Measurements from ENCODE around the gene PKNOX2.
A peak's percentile ranks its signal among the peaks of the same experiment; 100 is the strongest.

Gene PKNOX2

GRCh38 chr11:125412509-125412908, 248.0 kb downstream of the PKNOX2 start:
- DNase-seq (ENCODE audit: low spot score), result no peak

- no peak for DNase-seq (ENCODE audit: low spot score)
Measured at GRCh38 chr11:125413226-125413625, 248.7 kb downstream of the PKNOX2 start.

GRCh38 chr11:125414121-125414520, 249.6 kb downstream of the PKNOX2 start:
- no peak for DNase-seq (ENCODE audit: low spot score)

- no peak for DNase-seq (ENCODE audit: low spot score)
Measured at GRCh38 chr11:125416981-125417935, 252.7 kb downstream of the PKNOX2 start.

GRCh38 chr11:125418396-125418795, 253.8 kb downstream of the PKNOX2 start:
- no peak for DNase-seq (ENCODE audit: low spot score)

GRCh38 chr11:125422681-125423080, 258.1 kb downstream of the PKNOX2 start:
- no peak for DNase-seq (ENCODE audit: low spot score)

GRCh38 chr11:125423247-125423849, 258.8 kb downstream of the PKNOX2 start:
- peak; percentile 41 for DNase-seq (ENCODE audit: low spot score)

- DNase-seq (ENCODE audit: low spot score), result no peak
Measured at GRCh38 chr11:125425601-125426000, 261.1 kb downstream of the PKNOX2 start.

- no peak for DNase-seq (ENCODE audit: low spot score)
Measured at GRCh38 chr11:125426818-125427528, 262.4 kb downstream of the PKNOX2 start.

- DNase-seq (ENCODE audit: low spot score), result no peak
Measured at GRCh38 chr11:125428486-125429173, 264.1 kb downstream of the PKNOX2 start.

GRCh38 chr11:125429174-125429707, 264.7 kb downstream of the PKNOX2 start:
- DNase-seq (ENCODE audit: low spot score), result peak; percentile 71

- no peak for DNase-seq (ENCODE audit: low spot score)
Measured at GRCh38 chr11:125429807-125430678, 265.5 kb downstream of the PKNOX2 start.

- no peak for DNase-seq (ENCODE audit: low spot score)
Measured at GRCh38 chr11:125431009-125431408, 266.5 kb downstream of the PKNOX2 start.

- DNase-seq (ENCODE audit: low spot score), result no peak
Measured at GRCh38 chr11:125431481-125431880, 266.9 kb downstream of the PKNOX2 start.

- peak; percentile 24 for DNase-seq (ENCODE audit: low spot score)
Measured at GRCh38 chr11:125433454-125434121, 269.0 kb downstream of the PKNOX2 start.

- no peak for DNase-seq (ENCODE audit: low spot score)
Measured at GRCh38 chr11:125435461-125436238, 271.1 kb downstream of the PKNOX2 start.

- no peak for DNase-seq (ENCODE audit: low spot score)
Measured at GRCh38 chr11:125441648-125442410, 277.3 kb downstream of the PKNOX2 start.

GRCh38 chr11:125442946-125443345, 278.4 kb downstream of the PKNOX2 start:
- DNase-seq (ENCODE audit: low spot score), result no peak

Measured in germinal center (tissue), 1 donor.